ENCODE measurements around the gene ALDH4A1.
"Not testable (repeated sequence)": the region's sequence is repeated elsewhere in the genome, so short reads cannot be mapped to it uniquely, and the experiment has no call there.

The ALDH4A1 gene

DNA sequence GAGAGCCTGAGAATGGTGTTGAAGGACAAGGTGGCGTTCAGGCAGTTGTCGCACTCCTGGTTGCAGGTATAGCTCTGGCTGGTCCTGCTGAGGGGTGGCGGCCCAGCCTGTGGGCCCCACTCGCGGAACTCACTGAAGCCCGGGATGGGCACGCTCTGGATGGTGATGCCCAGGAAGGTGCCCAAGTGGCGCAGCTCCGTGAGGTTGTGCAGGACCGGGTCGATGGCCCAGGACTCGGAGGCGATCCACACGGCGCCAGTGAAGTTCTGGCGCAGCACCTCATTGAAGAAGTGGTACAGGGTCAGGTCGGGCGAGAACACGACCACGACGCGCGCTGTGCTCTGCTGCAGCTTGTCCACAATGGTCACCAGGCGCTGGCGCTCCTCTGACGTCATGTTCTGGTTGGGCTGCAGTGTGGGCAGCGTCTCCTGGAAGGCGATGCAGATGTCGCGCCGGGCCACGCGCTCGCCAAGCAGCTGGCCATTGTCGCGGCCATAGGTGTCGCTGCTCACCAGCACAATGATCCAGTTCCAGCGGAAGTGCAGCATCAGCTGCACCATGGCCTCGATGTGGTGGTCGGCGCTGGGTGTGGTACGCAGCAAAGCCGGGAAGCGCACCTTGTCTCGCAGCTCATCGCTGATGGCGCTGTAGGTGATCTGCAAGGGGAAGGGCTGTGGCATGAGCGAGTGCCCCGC is 47.9 kb downstream of the ALDH4A1 start:
- DNase-seq (ENCODE audit: low read depth), result no peak

DNA sequence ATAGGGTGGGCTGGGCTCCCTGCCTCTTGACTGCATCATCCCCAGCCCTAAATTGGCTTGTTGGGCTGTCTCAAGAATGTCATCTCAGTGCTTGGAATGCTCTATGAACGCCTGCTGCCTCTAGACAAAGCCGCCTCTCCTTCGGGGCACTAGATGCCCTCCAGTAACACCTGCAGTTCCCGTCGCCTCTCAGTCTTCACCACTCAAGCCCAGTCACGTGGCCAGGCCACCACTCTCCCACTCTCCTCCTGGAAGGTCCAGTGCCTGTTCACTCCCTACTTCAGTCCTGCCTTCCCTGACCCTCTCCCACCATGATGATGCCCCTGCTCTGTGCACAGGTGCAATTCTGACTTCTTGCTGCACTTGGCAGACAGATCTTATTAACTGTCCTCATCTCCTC is 49.9 kb downstream of the ALDH4A1 start:
- no peak for DNase-seq (ENCODE audit: low read depth)

DNA sequence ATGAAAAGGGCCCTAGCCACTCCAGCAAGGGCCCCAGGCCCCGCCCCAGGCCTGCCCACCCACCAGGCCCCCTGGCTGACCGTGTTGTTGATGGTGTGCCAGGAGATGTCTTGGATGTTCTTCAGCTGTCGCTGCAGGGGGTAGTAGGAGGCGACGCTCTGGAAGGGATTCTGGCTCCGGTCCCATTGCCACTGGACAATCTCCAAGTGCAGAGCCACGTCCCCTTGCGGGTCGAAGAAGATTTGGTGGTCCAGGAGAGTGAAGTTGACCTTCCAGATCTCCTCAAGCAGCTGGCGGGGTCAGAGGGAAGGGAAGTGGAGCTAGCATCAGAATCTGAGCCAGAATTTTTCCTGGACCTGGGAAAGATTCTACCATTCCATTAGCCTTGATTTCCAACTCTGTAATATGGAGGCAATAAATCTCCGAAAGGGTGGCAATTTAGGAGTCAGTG is 53.1 kb downstream of the ALDH4A1 start:
- peak; percentile 6 for DNase-seq (ENCODE audit: low read depth)

DNA sequence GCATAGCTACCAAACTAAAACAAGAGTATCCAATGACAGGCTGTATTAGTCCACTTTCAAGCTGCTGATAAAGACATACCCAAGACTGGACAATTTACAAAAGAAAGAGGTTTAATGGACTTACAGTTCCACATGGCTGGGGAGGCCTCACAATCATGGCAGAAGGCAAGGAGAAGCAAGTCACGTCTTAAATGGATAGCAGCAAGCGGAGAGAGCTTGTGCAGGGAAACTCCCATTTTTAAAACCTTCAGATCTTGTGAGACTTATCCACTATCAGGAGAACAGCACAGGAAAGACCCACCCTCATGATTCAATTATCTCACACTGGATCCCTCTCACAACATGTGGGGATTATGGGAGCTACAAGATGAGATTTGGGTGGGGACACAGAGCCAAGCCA is 54.6 kb downstream of the ALDH4A1 start:
- not testable (repeated sequence) for DNase-seq (ENCODE audit: low read depth)

DNA sequence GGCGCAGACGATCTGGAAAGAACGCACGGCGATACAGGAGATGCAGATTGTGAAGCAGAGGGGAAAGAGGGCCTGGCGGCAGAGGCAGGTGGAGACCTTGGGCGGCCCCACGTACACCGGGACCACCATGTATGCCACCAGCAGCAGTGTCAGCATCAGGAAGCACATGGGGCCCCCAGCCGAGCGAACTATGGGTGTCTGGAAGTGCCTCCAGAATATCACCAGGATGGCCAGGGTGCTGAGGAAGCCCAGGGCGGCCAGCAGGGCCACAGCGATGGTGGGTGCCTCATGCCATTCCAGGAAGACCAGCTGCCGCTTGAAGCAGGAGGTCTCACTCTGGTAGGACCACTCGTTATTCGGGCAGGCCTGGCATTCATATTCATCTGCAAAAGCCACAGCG is 62.2 kb downstream of the ALDH4A1 start:
- no peak for DNase-seq (ENCODE audit: low read depth)

DNA sequence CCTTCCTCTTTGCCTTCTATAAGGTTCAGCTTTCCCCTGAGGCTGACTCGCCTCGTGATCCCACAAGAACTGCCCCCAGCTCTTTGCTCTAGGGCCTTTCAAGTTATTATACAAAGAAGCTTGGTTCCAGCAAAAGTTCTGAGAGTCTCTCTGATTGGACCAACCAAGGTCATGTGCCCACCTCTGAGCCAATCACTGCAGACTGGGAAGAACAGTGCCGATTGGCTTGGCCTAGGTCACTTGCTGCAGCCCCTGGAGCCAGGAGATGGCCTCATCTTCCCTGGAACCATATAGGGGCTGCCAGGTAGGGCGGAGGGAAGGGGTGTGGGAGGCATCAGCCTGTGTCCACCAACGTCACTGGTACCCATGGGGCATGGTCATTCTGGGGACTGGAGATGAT is 65.7 kb downstream of the ALDH4A1 start:
- DNase-seq (ENCODE audit: low read depth), result no peak

DNA sequence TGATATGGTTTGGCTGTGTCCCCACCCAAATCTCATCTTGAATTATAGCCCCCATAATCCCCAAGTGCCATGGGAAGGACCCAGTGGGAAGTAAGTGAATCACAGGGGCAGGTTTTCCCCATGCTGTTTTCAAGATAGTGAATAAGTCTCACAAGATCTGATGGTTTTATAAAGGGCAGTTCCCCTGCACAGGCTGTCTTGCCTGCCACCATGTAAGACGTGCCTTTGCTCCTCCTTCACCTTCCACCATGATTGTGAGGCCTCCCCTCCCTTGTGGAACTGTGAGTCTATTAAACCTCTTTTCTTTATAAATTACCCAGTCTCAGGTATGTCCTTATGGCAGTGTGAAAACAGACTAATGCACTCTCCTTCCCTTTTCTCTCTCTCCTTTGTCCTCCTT is 70.0 kb downstream of the ALDH4A1 start:
- DNase-seq (ENCODE audit: low read depth), result not testable (repeated sequence)

DNA sequence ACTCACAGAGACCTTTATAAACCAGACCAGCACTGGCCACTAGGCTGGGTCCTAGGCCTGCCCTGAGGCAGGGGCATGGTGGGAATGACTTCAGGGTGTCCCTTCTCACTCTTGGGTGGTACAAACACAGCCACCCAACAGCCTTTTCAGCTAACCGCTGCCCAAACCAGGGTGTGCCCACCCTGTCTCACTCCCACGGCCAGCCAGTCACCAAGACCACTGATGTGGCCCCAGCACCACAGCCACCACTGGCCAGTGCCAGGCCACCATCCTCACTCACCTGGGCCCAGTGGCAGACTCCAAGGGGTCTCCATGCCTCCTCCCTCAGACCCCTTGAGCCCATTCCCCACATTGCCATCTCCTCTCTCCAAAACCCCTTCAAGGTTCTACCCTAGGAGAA is 70.7 kb downstream of the ALDH4A1 start:
- DNase-seq (ENCODE audit: low read depth), result no peak

DNA sequence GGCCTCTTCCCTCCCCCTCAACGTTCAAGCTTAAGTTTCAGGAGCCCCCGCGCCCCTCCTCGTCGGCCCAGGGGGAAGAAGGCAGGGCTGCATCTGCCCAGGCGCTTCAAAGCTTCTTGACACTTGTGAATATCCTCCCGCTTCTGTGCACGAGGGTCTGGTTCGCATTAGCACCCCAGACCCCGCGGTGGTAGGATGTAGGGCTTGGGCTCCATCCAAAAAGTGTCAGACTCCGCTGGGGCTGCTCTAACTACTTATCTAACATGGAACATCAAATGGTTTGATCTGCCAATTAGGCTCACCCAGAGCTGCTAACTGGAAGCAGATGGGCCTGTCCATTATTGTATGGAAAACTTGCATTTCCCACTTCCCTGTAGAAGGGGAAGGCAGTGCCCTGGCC is 71.8 kb downstream of the ALDH4A1 start:
- DNase-seq (ENCODE audit: low read depth), result no peak

DNA sequence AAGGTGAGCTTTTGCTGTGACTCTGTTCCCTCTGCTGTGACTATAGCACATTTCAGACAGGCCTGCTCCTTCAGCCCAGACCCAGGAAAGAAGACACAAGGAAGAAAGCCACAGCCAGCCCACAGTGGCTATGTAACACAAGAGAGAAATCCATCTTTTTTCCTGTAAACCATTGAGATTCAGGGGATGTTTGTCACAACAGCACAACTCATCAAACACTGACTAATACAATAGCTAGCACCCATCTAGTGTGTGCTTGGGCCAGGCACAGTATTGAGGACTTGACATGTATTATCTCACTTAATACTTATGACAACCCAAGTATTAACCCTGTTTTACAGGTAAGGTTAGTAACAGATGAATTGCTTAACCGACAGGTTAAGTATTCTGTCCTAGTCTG is 72.7 kb downstream of the ALDH4A1 start:
- DNase-seq (ENCODE audit: low read depth), result no peak

DNA sequence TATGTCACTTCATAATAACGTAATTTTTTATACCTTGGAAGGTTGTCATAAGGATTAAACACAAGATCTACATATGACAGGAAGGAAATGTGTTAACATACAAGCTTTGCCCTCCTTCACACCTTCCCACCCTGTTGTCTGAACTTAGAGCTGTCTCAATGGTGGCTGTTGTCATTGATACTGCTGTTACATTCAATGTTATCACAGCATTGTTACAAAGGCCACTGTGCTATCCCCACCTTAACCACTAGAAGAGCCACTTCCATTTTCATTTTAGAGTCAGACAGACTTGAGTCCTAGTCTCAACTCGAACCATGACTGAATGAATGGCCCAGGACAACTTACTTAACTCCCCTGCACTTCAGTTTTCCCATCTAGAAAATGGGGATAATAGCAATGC is 74.1 kb downstream of the ALDH4A1 start:
- DNase-seq (ENCODE audit: low read depth), result no peak

DNA sequence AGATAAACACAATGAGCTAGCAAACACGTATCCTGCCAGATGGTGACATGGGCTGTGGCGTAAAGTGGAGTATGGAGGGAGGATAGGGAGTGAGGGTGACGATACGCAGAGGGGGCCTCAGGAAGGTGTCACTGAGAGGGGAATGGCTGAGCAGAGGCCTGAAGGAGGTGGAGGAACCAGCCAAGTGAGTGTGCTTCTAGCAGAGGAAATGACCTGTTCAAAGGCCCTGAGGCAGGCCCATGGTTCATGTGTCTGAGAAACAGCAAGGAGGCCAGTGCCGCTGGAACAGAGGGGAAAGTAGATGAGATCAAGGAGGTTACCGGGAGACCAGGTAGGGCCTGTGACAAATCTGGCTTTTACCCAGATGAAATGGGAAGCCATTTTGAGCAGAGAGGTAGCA is 78.9 kb downstream of the ALDH4A1 start:
- no peak for DNase-seq (ENCODE audit: low read depth)
